GM12878 (cell line): Measurements from ENCODE around the gene SEPTIN1. TPM values are rescaled to one million over a fixed set of nuclear protein-coding genes. Genes with fewer than 3 reads are reported as not detected.
"Not testable (repeated sequence)": the region's sequence is repeated elsewhere in the genome, so short reads cannot be mapped to it uniquely, and the experiment has no call there.

Source experiments
- ATAC-seq: fragments of 200-7000 bp; cut with Tn5 transposase; 3 replicates; pipeline ENCODE4 v1.9.1; 2020; ENCODE audit warnings: mild to moderate bottlenecking, moderate library complexity
- BruUV-seq: library from RNA; stranded (reverse); fragments of 400-500 nt; replicated peaks from 2 replicates; lab custom pipeline; 2021; lab: Mats Ljungman, UMichigan
- CTCF ChIA-PET: fragments of 300-600 bp; sonication (Branson Sonifier 250); formaldehyde crosslinking; extraction: SDS; loops from one replicate; lab custom pipeline; 2021; ENCODE audit warnings: inconsistent platforms; lab: Yijun Ruan, JAX
- POLR2A ChIA-PET: fragments of 350-600 bp; formaldehyde crosslinking; extraction: SDS; loops from one replicate; lab custom pipeline; 2021; ENCODE audit warnings: inconsistent platforms; lab: Charles Lee
- RAD21 ChIA-PET: fragments of 300-600 bp; sonication (Branson Sonifier 250); formaldehyde crosslinking; loops from one replicate; lab custom pipeline; 2023; ENCODE audit warnings: antibody characterized with exemption; ENCODE audit not compliant: unreplicated experiment; lab: Charles Lee
- SMC1A ChIA-PET: fragments of 300-600 bp; sonication (Branson Sonifier 250); formaldehyde crosslinking; loops from one replicate; lab custom pipeline; 2023; ENCODE audit not compliant: unreplicated experiment, uncharacterized antibody; lab: Charles Lee
- DNase-seq: peaks from one replicate; pipeline ENCODE4 v3.0.0-alpha.2; 2011; ENCODE audit warnings: low read depth, low spot score
- FAIRE-seq: peaks from 3 replicates; lab custom pipeline; 2011; peaks lifted over from hg19 to GRCh38; lab: Jason Lieb, UNC
- H2AFZ ChIP-seq: 2 replicates; pipeline ENCODE4 v1.6.0; 2011; ENCODE audit warnings: low read depth, low read length, control low read depth; ENCODE audit not compliant: control insufficient read depth
- H3K27ac ChIP-seq: 2 replicates; pipeline ENCODE4 v1.5.1; 2011; ENCODE audit warnings: control low read depth; ENCODE audit not compliant: control insufficient read depth, insufficient read depth
- H3K27me3 ChIP-seq, 2 experiments: replicated peaks in 1 of 2; 2 replicates each; pipeline versions ENCODE4 v1.6.0 to v1.6.1; 2011; ENCODE audit warnings: low read length in 1 of 2; ENCODE audit not compliant: control insufficient read depth in 2 of 2, insufficient read depth in 2 of 2
- H3K36me3 ChIP-seq, 2 experiments: 2 replicates each; pipeline ENCODE4 v1.5.1; 2011; ENCODE audit warnings: low read length in 1 of 2; ENCODE audit not compliant: control insufficient read depth in 2 of 2, insufficient read depth in 2 of 2
- H3K4me1 ChIP-seq: 2 replicates; pipeline ENCODE4 v1.6.1; 2011; ENCODE audit warnings: mild to moderate bottlenecking, low read length, moderate library complexity, mixed read lengths; ENCODE audit not compliant: control insufficient read depth, insufficient read depth
- H3K4me2 ChIP-seq: 2 replicates; pipeline ENCODE4 v1.6.0; 2011; ENCODE audit warnings: control low read depth; ENCODE audit not compliant: control insufficient read depth, insufficient read depth
- H3K4me3 ChIP-seq: fragments of 200-600 bp; sonication (generic); 2 replicates; pipeline ENCODE4 v1.5.1; 2016
- H3K79me2 ChIP-seq: 2 replicates; pipeline ENCODE4 v1.6.0; 2011; ENCODE audit warnings: low read length; ENCODE audit not compliant: control insufficient read depth, insufficient read depth
- H3K9ac ChIP-seq: 2 replicates; pipeline ENCODE4 v1.8.0; 2011; ENCODE audit warnings: low read length, control low read depth, mixed read lengths; ENCODE audit not compliant: control insufficient read depth, insufficient read depth
- H3K9me3 ChIP-seq: replicated peaks from 3 replicates; pipeline ENCODE4 v1.5.1; 2011; ENCODE audit warnings: mild to moderate bottlenecking, low read length; ENCODE audit not compliant: control insufficient read depth, insufficient read depth
- H4K20me1 ChIP-seq: 2 replicates; pipeline ENCODE4 v1.6.0; 2011; ENCODE audit not compliant: control insufficient read depth, insufficient read depth
- BACH1 ChIP-seq: fragments of 450-650 bp; IDR thresholded peaks from 2 replicates; pipeline ENCODE4 v1.6.1; 2017; ENCODE audit warnings: mild to moderate bottlenecking, borderline replicate concordance
- BHLHE40 ChIP-seq, 2 experiments: fragments of 450-650 bp in 1 of 2; IDR thresholded peaks; 2 replicates each; pipeline ENCODE4 v1.6.1; 2011 to 2017; ENCODE audit warnings: low read depth in 2 of 2, borderline replicate concordance in 1 of 2, improper control_type of control experiment in 1 of 2, low read length in 1 of 2, mild to moderate bottlenecking in 1 of 2
- DPF2 ChIP-seq: fragments of 450-650 bp; IDR thresholded peaks from 2 replicates; pipeline ENCODE4 v1.6.1; 2017; ENCODE audit warnings: mild to moderate bottlenecking
- EGR1 ChIP-seq, 2 experiments: IDR thresholded peaks; 1 replicate in 1 of 2; 2 replicates in 1 of 2; pipeline ENCODE4 v1.6.1; 2011 to 2012; ENCODE audit warnings: low read depth in 2 of 2, low read length in 2 of 2, borderline replicate concordance in 1 of 2, mild to moderate bottlenecking in 1 of 2, moderate library complexity in 1 of 2
- GATAD2B ChIP-seq: fragments of 450-650 bp; conservative IDR thresholded peaks from 2 replicates; pipeline ENCODE4 v1.6.1; 2017; ENCODE audit warnings: low read depth, mild to moderate bottlenecking, moderate library complexity
- IKZF1 ChIP-seq: fragments of 450-650 bp; conservative IDR thresholded peaks from 2 replicates; pipeline ENCODE4 v1.6.1; 2017; ENCODE audit warnings: antibody characterized with exemption, mild to moderate bottlenecking
- LARP7 ChIP-seq: fragments of 450-650 bp; IDR thresholded peaks from 2 replicates; pipeline ENCODE4 v1.6.1; 2017; ENCODE audit warnings: mild to moderate bottlenecking
- MXI1 ChIP-seq: fragments of 150-350 bp; IDR thresholded peaks from 2 replicates; pipeline ENCODE4 v1.6.1; 2011; ENCODE audit warnings: low read depth, mild to moderate bottlenecking, inconsistent platforms, low read length, improper control_type of control experiment
- PML ChIP-seq: IDR thresholded peaks from 2 replicates; pipeline ENCODE4 v1.6.1; 2012; ENCODE audit warnings: low read length, inconsistent platforms
- POLR2A ChIP-seq: IDR thresholded peaks from 2 replicates; pipeline ENCODE4 v1.6.1; 2011; ENCODE audit warnings: low read depth, mild to moderate bottlenecking, low read length
- POLR2AphosphoS5 ChIP-seq: IDR thresholded peaks from 2 replicates; pipeline ENCODE4 v1.6.1; 2011; ENCODE audit warnings: mild to moderate bottlenecking, low read length, inconsistent platforms
- RB1 ChIP-seq: fragments of 450-650 bp; formaldehyde crosslinking; IDR thresholded peaks from 2 replicates; pipeline ENCODE4 v1.6.1; 2017; ENCODE audit warnings: mild to moderate bottlenecking, borderline replicate concordance
- SIN3A ChIP-seq: IDR thresholded peaks from 2 replicates; pipeline ENCODE4 v1.6.1; 2012; ENCODE audit warnings: low read depth, low read length, improper control_type of control experiment
- YY1 ChIP-seq: IDR thresholded peaks from 2 replicates; pipeline ENCODE4 v1.6.1; 2011; ENCODE audit warnings: low read depth, mild to moderate bottlenecking, low read length
- WGBS: methylation state at CpG from one replicate; pipeline ENCODE4 v1.1.6; 2016; ENCODE audit warnings: low lambda C conversion rate; ENCODE audit not compliant: insufficient replicate concordance, insufficient coverage; ENCODE audit errors: missing lambda C conversion rate; 5-methylcytosine and 5-hydroxymethylcytosine counted together
- in situ Hi-C: fragments of 300-500 bp; cut with MboI; formaldehyde crosslinking; loops from 9 replicates; pipeline ENCODE4 v1.14.3; 2018; ENCODE audit warnings: mixed read lengths
- intact Hi-C: fragments of 100-400 bp; cut with micrococcal nuclease; formaldehyde crosslinking; loops from one replicate; pipeline ENCODE4 v1.14.2; 2022; ENCODE audit not compliant: unreplicated experiment
- polyA plus RNA-seq, 11 experiments: library from polyadenylated mRNA; depleted of rRNA in 4 of 11; unstranded in 6 of 11; stranded (reverse) in 5 of 11; fragments of >200 nt; fragmentation: Nextera tagmentation in 4 of 11; fragmentation: Illumina TruSeq in 1 of 11; extraction: Ambion mirVana in 4 of 11; extraction: Trizol in 1 of 11; gene quantifications; 1 replicate in 1 of 11; 2 replicates in 10 of 11; pipeline versions ENCODE4 v1.2.1 to v1.2.3, GENCODE V29; 2011 to 2016; ENCODE audit warnings: inconsistent platforms in 2 of 11, missing spikeins in 2 of 11, low read depth in 1 of 11
- total RNA-seq, 4 experiments: library from RNA; depleted of rRNA in 3 of 4; stranded (reverse); fragments of >200 nt in 3 of 4; fragmentation: Illumina TruSeq in 1 of 4; extraction: Trizol in 1 of 4; gene quantifications; 2 replicates each; pipeline versions ENCODE4 v1.2.1 to v1.2.3, GENCODE V29; 2013 to 2021
- TF ChIP-seq, protein P1 (sequence below): fragments of 450-650 bp; IDR thresholded peaks from 2 replicates; pipeline ENCODE4 v1.6.1; 2016; ENCODE audit warnings: mild to moderate bottlenecking
- TF ChIP-seq, protein P2 (sequence below): fragments of 450-650 bp; IDR thresholded peaks from 2 replicates; pipeline ENCODE4 v1.6.1; 2017; ENCODE audit warnings: mild to moderate bottlenecking, moderate library complexity

Gene SEPTIN1
- total and polyA plus RNA-seq, 10 of the 15 experiments (the other 5 are each of a cell fraction or from before 2014, with no cell fraction given), result 2.8 to 153 (median 94.1) TPM

DNA sequence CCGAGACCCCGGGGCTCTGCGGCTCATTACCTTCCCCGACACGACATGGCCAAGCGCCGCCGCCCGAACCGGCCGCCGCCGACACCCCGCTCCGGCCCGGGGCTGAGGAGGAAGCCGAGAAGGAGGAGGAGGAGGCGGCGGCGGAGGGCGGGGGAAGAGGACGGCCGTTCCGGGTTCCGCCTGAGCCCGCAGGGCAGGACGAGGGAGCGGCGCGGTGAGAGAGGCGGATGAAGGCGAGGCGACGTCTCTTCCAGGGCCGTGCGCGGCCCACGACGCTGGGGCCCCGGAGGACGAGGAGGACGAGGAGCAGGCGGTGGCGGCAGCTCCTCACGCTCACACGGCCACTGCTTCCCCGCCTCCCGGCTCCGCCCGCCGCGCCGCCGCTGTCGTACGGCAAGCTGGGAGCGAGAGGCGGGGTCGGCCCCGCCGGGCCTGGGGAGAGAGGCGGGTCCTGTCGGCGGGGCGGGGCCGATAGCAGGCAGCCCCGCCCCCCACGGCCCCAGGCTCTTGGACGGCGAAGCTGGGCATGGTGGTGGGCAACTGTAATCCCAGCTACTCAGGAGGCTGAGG, 47.2 kb downstream of the SEPTIN1 start:
- H2AFZ ChIP-seq, result peak overlapping the region; percentile 89
- peak overlapping the region; percentile 86 for H3K4me2 ChIP-seq
- POLR2A ChIA-PET, result interaction anchor here (0.8 to 2.4 kb wide), 7 partner anchors 14 to 299 kb away, joined by 3 to 9 read pairs (median 3); partner anchors contain the start of genes CORO1A and SEPTIN1
- H4K20me1 ChIP-seq, in situ Hi-C loops, intact Hi-C loops, FAIRE-seq, H3K27me3 ChIP-seq, H3K9me3 ChIP-seq, H3K79me2 ChIP-seq, H3K36me3 ChIP-seq, H3K4me1 ChIP-seq: not testable (repeated sequence)
- SMC1A ChIA-PET, result interaction anchor here (0.9 to 1.8 kb wide), 4 partner anchors 14 to 36 kb away, joined by 3 to 6 read pairs (median 5); partner anchors contain the start of gene CD2BP2
- H3K27ac ChIP-seq, result peak overlapping the region; percentile 77
- peak; percentile 87 for ATAC-seq
- BruUV-seq, result TSS peak; percentile 84
- CTCF ChIA-PET, result interaction anchor here (0.8 to 1.5 kb wide), 4 partner anchors 20 to 263 kb away, joined by 3 to 5 read pairs (median 4); partner anchors contain the start of genes CD2BP2 and TBC1D10B
- peak; percentile 20 for DNase-seq
- H3K4me3 ChIP-seq, result peak overlapping the region; percentile 59
- RAD21 ChIA-PET, result interaction anchor here (0.6 to 2.1 kb wide), 7 partner anchors 16 to 242 kb away, joined by 3 to 8 read pairs (median 4); partner anchors contain the start of gene SEPTIN1
- under 1% methylated on average over 44 of the region's 70 CpGs for WGBS
- H3K9ac ChIP-seq, result peak overlapping the region; percentile 54; the same call in 1 of the 2 replicates
- TF ChIP-seq SIN3A (0 out of 2 replicates have a peak, but pooled peaks have one; percentile 23), BACH1 (peak; percentile 83), DPF2 (peak; percentile 53; the same call in 1 of the 2 replicates), RB1 (peak; percentile 84; the same call in 1 of the 2 replicates), YY1 (peak; percentile 12; the same call in 1 of the 2 replicates), EGR1 (IDR thresholded peaks at IDR 0.05; ENCODE audit: borderline replicate concordance in 1 of 2, low read depth in 2 of 2, low read length in 2 of 2) (0 out of 3 replicates have a peak, but pooled peaks of 1 of the 2 experiments have one; percentile 19), IKZF1 (peak; percentile 65), BHLHE40 (IDR thresholded peaks at IDR 0.05; ENCODE audit: borderline replicate concordance in 1 of 2, low read depth in 2 of 2, low read length in 1 of 2) (peak in 1 of 2 experiments; percentile 43; a peak in 1 of 4 replicates), MXI1 (0 out of 2 replicates have a peak, but pooled peaks have one; percentile 54), POLR2A (peak; percentile 79), GATAD2B (peak; percentile 54; the same call in 1 of the 2 replicates), POLR2AphosphoS5 (peak; percentile 48; the same call in 1 of the 2 replicates), LARP7 (peak; percentile 65; the same call in 1 of the 2 replicates), PML (0 out of 2 replicates have a peak, but pooled peaks have one; percentile 17)
- TF ChIP-seq, protein P1, sequence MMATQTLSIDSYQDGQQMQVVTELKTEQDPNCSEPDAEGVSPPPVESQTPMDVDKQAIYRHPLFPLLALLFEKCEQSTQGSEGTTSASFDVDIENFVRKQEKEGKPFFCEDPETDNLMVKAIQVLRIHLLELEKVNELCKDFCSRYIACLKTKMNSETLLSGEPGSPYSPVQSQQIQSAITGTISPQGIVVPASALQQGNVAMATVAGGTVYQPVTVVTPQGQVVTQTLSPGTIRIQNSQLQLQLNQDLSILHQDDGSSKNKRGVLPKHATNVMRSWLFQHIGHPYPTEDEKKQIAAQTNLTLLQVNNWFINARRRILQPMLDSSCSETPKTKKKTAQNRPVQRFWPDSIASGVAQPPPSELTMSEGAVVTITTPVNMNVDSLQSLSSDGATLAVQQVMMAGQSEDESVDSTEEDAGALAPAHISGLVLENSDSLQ, result peak; percentile 47; the same call in 1 of the 2 replicates
- TF ChIP-seq, protein P2, sequence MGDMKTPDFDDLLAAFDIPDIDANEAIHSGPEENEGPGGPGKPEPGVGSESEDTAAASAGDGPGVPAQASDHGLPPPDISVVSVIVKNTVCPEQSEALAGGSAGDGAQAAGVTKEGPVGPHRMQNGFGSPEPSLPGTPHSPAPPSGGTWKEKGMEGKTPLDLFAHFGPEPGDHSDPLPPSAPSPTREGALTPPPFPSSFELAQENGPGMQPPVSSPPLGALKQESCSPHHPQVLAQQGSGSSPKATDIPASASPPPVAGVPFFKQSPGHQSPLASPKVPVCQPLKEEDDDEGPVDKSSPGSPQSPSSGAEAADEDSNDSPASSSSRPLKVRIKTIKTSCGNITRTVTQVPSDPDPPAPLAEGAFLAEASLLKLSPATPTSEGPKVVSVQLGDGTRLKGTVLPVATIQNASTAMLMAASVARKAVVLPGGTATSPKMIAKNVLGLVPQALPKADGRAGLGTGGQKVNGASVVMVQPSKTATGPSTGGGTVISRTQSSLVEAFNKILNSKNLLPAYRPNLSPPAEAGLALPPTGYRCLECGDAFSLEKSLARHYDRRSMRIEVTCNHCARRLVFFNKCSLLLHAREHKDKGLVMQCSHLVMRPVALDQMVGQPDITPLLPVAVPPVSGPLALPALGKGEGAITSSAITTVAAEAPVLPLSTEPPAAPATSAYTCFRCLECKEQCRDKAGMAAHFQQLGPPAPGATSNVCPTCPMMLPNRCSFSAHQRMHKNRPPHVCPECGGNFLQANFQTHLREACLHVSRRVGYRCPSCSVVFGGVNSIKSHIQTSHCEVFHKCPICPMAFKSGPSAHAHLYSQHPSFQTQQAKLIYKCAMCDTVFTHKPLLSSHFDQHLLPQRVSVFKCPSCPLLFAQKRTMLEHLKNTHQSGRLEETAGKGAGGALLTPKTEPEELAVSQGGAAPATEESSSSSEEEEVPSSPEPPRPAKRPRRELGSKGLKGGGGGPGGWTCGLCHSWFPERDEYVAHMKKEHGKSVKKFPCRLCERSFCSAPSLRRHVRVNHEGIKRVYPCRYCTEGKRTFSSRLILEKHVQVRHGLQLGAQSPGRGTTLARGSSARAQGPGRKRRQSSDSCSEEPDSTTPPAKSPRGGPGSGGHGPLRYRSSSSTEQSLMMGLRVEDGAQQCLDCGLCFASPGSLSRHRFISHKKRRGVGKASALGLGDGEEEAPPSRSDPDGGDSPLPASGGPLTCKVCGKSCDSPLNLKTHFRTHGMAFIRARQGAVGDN, result peak; percentile 39; the same call in 1 of the 2 replicates
